Breast epithelium (tissue), 3 donors: ENCODE results near the gene TBRG4.

Experiments
- CTCF ChIP-seq, 3 donors: fragments of 450-650 bp; IDR thresholded peaks; one replicate each; pipeline ENCODE4 v1.5.1; 2016 to 2017; ENCODE audit warnings: antibody characterized with exemption in 3 of 3, mild to moderate bottlenecking in 3 of 3, moderate library complexity in 3 of 3
- POLR2A ChIP-seq: fragments of 450-650 bp; IDR thresholded peaks from one replicate; pipeline ENCODE4 v1.6.1; 2016; ENCODE audit warnings: antibody characterized with exemption, mild to moderate bottlenecking, moderate library complexity
- POLR2AphosphoS5 ChIP-seq, 3 donors: sonication (generic); formaldehyde crosslinking; IDR thresholded peaks; one replicate each; pipeline ENCODE4 v1.6.1; 2017; ENCODE audit warnings: antibody characterized with exemption in 3 of 3

- TF ChIP-seq CTCF (IDR thresholded peaks at IDR 0.05) (no peak), POLR2A (no peak), POLR2AphosphoS5 (IDR thresholded peaks at IDR 0.05) (no peak)
These were observed 15.4 kb upstream of the TBRG4 start for GRCh38 chr7:45126920-45127319.
